Measurements from ENCODE around the gene TCEA2. TPM values are rescaled to one million over a fixed set of nuclear protein-coding genes. Genes with fewer than 3 reads are reported as not detected.
A peak's percentile ranks its signal among the peaks of the same experiment; 100 is the strongest.

Gene TCEA2
- total RNA-seq, 1 experiment from 2014 or later: 48.3 TPM

DNA sequence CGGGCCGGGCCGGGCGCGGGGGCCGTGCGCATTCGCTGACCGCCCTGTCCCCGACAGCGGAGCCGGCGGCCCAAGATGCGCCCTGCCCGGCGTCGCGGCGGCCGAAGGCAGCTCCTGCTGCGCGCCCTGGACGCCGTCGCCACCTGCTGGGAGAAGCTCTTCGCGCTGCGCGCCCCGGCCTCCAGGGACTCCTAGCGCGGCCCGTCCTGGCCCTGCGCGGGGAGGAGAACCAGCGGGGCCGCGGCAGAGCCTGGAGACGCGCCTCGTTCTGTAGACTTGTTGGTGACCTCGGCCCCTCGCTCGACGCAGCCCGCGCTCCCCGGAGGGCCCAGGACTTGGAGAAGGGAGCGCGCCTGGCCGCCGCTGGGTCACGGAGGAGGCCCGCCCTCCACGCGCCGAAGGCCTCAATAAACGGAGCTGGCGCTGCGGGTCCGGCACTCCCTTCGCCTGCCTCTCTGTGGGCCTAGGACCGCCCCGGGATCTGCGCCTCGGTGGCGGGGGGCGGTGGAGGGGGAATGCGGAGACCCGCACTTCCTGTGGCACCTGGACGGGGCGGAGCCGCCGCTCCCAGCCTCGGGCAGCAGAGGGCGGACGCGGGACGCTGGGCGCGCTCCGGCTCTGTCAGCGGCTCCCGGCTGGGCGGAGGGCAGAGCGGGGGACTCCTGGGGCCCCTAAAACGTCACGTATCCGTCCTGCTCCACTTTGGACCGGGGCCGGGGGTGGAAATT, 24.3 kb upstream of the TCEA2 start:
- BruUV-seq (replicated peaks): TSS peak; percentile 23
- Mint-ChIP-seq H3K9me3 (ENCODE audit: unreplicated experiment) (no peaks in the 10 kb centered on the region), H3K27ac (ENCODE audit: unreplicated experiment) (peak overlapping the region; percentile 57), H3K4me3 (ENCODE audit: unreplicated experiment) (peak overlapping the region; percentile 87), H3K36me3 (ENCODE audit: insufficient read depth, unreplicated experiment) (peaks cover 54% of the 10 kb centered on the region), H3K27me3 (ENCODE audit: insufficient read depth, unreplicated experiment) (peaks cover 3% of the 10 kb centered on the region), H3K4me1 (ENCODE audit: low read depth, unreplicated experiment) (no peaks in the 10 kb centered on the region)
- Histone ChIP-seq H3K4me3 (ENCODE audit: low read depth, low read length) (peak overlapping the region; percentile 81), H3K4me1 (peaks cover 26% of the 10 kb centered on the region), H3K27me3 (replicated peaks; ENCODE audit: control insufficient read depth, insufficient read depth, low read length) (no peaks in the 10 kb centered on the region), H3K9me3 (no peaks in the 10 kb centered on the region), H3K36me3 (ENCODE audit: control insufficient read depth, insufficient read depth, low read length) (no peaks in the 10 kb centered on the region)
- TF ChIP-seq, protein P1, sequence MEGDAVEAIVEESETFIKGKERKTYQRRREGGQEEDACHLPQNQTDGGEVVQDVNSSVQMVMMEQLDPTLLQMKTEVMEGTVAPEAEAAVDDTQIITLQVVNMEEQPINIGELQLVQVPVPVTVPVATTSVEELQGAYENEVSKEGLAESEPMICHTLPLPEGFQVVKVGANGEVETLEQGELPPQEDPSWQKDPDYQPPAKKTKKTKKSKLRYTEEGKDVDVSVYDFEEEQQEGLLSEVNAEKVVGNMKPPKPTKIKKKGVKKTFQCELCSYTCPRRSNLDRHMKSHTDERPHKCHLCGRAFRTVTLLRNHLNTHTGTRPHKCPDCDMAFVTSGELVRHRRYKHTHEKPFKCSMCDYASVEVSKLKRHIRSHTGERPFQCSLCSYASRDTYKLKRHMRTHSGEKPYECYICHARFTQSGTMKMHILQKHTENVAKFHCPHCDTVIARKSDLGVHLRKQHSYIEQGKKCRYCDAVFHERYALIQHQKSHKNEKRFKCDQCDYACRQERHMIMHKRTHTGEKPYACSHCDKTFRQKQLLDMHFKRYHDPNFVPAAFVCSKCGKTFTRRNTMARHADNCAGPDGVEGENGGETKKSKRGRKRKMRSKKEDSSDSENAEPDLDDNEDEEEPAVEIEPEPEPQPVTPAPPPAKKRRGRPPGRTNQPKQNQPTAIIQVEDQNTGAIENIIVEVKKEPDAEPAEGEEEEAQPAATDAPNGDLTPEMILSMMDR (IDR thresholded peaks at IDR 0.05; ENCODE audit: insufficient read depth in 1 of 2, low read depth in 1 of 2, low read length in 1 of 2, severe bottlenecking in 1 of 2, unreplicated experiment in 1 of 2): peak; percentile 83 to 96
- ChIA-PET POLR2A (interaction anchor here (0.6 to 1.6 kb wide), 9 partner anchors 14 to 81 kb away, joined by 3 to 21 read pairs (median 4); partner anchors contain the start of genes PRPF6, SAMD10 and TCEA2), CTCF (interaction anchor here (0.6 to 6.2 kb wide), 52 partner anchors 8 to 766 kb away, joined by 3 to 139 read pairs (median 5); partner anchors contain the start of genes ARFGAP1, LKAAEAR1, OPRL1 and PPDPF)
- peak; percentile 92 to 97 for DNase-seq
- intact Hi-C loops (cut with micrococcal nuclease; ENCODE audit: unreplicated experiment): loop anchor here (1.0 kb wide), 7 partner anchors 9 to 500 kb away; partner anchors contain the start of gene PRPF6

DNA sequence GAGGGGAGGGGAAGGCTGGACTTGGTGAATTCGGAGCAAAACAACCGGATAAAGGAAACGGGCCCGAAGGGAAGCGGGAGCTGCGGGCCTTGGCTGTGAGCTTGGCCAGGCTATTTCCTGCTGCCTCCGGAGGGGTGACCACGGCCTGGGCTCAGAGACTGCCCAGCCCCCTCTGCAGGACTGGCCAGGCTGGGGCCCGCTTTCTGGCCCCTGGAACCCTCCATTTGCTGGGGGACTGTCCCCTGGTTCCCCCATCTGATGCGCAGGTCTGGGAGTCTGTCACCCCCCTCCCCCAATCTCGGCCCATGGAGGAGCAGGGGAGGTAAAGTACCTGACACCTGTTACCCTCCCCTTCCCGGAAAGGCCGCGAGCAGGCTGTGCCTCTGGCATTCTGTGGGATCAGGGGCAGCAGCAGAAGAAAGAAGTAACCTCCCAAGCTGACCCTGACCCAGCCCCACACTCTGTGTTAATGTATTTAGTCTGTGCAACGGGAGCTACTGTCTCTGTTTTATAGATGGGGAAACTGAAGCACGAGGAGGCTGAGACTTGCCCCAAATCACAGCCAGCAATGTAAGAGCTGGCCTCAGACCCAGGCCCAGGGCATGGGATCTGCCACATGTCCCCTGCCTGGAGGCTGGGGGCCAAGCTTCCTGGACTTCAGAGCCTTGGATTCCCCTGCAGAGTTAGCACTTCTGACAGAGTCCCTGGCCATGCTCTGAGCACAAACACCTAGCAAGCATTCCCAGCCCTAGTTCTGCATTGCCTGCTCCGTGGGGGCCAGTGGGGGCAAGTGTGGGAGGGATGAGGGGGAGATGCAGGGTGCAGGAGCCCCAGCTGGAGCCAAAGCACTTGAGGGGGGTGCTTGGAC, 23.5 kb upstream of the TCEA2 start:
- H3K27me3 Mint-ChIP-seq (ENCODE audit: insufficient read depth, unreplicated experiment): peaks cover 3% of the 10 kb centered on the region

More for the DNA sequence above, 23.5 kb upstream of the TCEA2 start:
- DNase-seq: peak in 1 of 2 experiments; percentile 58
- POLR2A ChIA-PET: interaction anchor here (0.6 to 1.6 kb wide), 3 partner anchors 18 to 59 kb away, joined by 3 to 21 read pairs (median 4); partner anchors contain the start of genes PRPF6, SAMD10 and TCEA2
- Mint-ChIP-seq H3K4me3 (ENCODE audit: unreplicated experiment) (peak overlapping the region; percentile 87), H3K27ac (ENCODE audit: unreplicated experiment) (no peak overlapping the region), H3K4me1 (ENCODE audit: low read depth, unreplicated experiment) (no peaks in the 10 kb centered on the region), H3K9me3 (ENCODE audit: unreplicated experiment) (no peaks in the 10 kb centered on the region), H3K36me3 (ENCODE audit: insufficient read depth, unreplicated experiment) (peaks cover 46% of the 10 kb centered on the region)
- Histone ChIP-seq H3K4me3 (ENCODE audit: low read depth, low read length) (peak overlapping the region; percentile 81), H3K36me3 (ENCODE audit: control insufficient read depth, insufficient read depth, low read length) (no peaks in the 10 kb centered on the region), H3K9me3 (no peaks in the 10 kb centered on the region), H3K27me3 (replicated peaks; ENCODE audit: control insufficient read depth, insufficient read depth, low read length) (no peaks in the 10 kb centered on the region), H3K4me1 (peaks cover 26% of the 10 kb centered on the region)
- intact Hi-C loops (cut with micrococcal nuclease; ENCODE audit: unreplicated experiment): loop anchor here (1.0 kb wide), 4 partner anchors 8 to 81 kb away; no protein-coding TSS in a partner anchor
- CTCF ChIA-PET: interaction anchor here (0.5 to 6.2 kb wide), 26 partner anchors 9 to 513 kb away, joined by 3 to 139 read pairs (median 8); partner anchors contain the start of genes LKAAEAR1, OPRL1, PRPF6 and PTK6
- TF ChIP-seq, protein P1 (IDR thresholded peaks at IDR 0.05; ENCODE audit: insufficient read depth in 1 of 2, low read depth in 1 of 2, low read length in 1 of 2, severe bottlenecking in 1 of 2, unreplicated experiment in 1 of 2): no peak
- no TSS peak for BruUV-seq (replicated peaks)
